DMS79 (cell line): ENCODE measurements around the gene PRKCE.
"Not testable (repeated sequence)": the region's sequence is repeated elsewhere in the genome, so short reads cannot be mapped to it uniquely, and the experiment has no call there.

Experiments used
- DNase-seq: peaks from one replicate; lab custom pipeline; 2025; lab: John Stamatoyannopoulos, UW

Gene PRKCE

DNA sequence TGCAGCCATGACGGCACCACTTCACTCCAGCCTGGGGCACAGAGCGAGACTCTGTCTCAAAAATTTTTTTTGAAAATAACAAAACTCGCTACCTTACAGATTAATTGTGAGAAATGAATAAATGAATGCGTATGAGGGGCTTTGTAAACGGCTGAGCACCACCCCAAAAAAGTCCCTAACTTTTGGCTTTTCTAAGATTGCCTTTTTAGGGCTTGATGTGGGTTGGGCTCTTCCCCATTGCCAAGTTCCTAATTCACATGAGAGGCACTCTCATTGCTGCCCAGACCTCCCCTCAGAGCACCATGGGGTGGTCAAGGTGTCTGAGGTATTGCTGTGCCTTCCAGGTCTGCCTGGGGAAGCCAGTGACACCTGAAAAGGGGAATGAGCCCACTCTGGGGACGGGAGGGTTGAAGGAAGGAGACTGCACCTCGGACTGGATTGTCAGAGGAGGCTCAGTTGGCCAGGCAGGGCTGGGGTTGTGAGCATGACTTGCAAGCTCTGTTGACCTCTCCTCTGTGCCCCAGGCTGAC is 186.4 kb downstream of the PRKCE start:
- no peak for DNase-seq

DNA sequence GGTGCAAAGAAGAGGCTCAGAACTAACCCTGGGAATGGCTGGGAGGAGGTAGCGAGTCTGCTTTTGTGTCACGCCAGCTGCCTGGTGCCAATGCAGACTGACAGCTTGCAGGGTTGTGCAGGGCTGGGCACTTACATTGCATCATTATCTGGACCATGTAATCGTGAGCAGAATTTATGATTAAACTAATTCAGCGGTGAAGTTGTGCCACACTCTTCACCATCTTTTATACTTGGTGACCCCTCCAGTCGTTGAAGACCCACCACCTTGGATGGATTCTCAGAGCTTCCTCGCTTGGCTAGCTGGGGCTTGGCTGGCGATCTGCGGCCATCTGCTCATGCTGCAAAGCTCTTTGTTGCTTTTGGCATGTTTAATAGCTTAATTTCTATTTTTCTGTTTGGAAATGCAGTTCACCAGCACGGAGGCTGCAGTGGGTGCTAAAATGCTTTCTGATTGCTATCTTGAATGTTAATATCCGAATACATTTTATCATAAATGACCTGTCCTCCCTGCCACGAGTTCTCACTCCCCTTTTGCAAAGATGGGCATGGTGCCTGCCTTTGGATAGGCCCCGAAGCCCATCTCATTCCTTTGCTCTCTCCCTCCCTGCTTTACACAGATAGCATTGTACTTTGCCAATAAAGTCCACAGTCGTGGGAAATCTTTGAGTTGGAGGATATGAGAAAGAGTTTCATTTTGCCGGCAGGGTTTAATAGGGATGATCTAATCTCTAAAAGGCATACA is 188.2 kb downstream of the PRKCE start:
- no peak for DNase-seq

DNA sequence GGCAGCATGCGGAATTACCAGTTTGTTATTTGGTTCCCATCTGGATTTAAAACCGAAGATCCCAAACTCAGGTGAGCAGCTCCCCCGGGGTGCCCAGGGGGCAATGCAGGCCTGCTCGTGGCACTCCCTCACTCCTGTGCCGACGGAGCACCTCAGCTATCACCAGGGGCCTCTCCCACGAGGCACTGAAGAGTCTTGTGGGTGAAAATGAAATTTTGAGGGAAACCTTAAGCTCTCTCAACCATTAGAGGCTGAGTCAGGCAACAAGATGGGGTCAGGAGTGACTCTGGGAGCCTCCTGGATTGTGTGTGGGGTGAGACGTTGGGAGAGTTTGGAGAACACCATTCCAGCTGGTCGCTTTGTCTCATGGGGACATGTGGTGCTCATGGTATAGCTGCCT is 189.0 kb downstream of the PRKCE start:
- DNase-seq: no peak

DNA sequence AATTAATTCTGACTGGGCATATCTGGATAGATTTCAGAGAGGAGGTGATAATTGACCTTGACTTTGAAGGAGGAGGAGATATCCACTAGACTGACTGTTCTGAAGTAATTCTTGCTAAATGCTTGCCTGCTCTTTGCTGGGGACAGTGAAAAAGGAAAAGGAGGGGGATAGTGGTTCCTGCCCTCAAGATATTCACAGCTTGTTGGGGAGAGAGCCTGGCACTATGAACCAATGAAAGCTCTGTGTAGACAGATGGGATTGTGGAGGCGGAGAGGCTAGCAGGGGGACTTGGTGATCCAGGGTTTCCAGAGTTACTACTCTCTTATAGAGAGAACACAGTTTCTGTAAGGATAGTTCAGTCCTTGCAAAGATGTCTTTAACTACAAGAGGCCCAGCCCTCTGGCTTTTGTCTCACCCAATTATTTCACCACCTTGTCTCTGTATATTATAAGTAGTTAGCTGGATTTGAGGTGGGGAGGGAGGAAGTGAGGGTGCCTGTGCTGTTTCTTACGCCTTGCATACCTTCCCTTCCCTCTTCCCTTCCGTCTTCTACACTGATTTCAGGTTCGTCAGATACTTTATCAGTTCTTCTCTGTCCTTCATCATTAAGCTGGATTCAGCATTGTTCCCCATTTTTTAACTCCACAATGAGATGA is 190.4 kb downstream of the PRKCE start:
- DNase-seq: no peak

DNA sequence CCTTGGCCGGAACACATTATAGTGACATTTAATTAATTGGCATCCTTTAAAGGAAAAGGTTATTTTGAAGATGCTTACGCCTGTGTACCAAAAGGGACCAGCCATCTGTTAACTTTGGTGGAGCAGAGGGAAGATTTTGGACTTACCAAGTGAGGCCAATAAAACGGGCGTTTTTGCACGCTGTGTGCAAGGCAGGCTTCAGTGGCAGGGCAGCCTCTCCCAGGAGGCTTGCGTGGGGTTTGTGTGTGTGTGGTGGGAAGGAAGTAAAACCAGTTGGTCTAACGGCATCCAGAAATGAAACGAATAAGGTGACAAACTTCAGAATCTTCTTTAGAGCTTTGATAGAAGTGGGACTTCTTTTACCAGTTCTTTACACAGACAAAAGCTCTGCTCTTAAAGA is 191.7 kb downstream of the PRKCE start:
- DNase-seq: no peak

DNA sequence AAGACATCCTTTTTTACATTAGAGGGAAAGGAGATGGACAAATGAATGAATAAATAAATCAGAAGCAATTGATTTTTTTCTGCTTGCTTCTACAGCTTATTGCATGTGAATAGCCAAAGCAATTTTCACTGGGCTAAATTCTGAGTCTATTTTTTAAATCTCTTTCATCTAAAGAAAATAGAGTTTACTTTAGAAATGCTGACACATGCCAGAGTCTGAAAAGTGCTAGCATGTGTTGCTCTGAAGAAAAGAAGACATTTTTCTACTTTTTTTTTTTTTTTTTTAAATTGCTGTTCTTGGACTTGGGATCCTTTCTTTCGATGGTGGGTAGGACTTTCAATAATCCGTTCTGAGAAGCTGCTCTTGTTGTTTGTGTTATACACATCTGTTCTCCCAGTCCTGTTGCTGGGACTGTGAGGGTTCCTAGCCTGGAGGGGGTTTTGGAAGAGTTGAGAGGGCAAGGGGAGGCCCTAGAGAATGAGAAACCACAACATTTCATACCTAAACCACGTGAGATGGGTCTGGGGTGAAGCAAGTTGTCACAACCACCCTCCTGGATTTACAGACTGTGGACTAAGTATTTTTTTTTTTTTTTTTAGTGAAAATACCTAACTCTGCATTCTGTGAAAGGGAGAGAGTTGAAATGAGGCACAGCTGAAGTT is 193.5 kb downstream of the PRKCE start:
- DNase-seq: no peak

DNA sequence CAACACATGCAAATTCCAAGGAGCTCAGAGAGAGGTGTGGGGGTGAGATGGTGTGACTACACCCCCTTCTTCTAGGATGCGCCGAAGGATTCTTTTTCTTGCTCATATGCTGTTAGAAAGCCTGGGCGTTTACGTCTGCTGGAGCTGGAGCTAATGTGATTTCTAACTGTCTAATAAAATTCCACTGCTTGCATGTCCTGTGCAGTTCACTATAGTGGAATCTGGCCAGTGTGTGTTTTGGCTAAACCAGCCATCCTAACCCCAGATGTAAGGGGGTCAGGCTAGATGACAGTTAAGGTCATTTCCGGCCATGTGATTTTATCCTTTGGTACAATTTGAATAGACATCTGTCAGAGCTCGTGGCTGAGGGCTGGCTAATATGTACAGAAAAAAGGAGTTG is 194.1 kb downstream of the PRKCE start:
- DNase-seq: no peak

DNA sequence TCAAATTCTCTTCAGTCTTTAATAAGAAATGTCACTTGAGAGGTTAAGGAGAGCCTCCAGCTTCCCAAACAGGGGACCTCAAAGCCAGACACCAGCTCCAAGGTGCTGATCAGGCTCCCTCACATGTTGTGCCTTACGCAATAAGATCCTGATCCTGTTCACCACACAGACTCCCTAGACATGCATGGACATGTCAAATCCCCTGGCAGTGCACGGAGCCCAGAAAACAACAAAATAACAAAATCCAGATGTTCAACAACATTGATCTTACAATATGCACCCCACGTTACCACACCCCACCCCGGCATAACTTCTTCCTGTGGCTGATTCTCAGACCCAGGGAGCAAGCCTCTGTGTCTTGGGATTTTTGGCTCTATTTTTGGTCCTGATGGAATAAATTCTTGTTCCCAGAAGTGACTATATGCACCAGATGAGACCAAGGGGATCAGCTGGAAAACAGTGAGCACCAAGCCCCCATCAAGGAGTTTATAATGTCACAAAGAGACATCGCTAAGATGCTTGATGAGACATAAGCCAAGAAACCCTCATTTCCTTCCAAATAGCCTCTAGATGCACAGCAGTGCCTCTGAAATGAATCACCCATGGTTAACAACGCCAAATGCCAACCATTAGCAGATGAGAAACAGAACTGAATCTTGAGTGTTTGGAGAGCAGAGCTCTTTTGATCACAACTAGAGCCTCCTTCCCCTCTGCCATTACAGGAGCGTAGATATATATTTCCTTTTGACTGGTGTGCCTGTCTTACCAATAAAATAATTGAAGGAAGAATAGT is 198.2 kb downstream of the PRKCE start:
- DNase-seq: no peak

DNA sequence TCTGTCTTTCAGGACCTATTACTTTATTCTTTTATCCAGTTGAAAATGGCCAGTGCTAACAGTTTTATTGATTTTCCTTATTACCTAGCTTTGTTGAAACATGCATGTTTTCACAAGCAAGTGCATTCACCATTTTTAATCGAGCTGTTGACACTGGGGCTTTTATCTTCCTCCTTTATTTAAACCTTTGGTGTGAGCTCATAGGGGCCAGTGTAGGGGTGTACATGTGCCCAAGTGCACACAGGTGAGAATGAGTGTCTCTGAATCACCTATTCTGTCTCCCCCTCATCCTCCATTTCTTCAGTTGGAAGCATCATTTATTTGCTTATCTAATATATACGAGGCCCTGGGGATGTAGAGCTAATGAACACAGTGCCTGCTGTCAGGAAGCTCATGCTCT is 199.1 kb downstream of the PRKCE start:
- DNase-seq: no peak

DNA sequence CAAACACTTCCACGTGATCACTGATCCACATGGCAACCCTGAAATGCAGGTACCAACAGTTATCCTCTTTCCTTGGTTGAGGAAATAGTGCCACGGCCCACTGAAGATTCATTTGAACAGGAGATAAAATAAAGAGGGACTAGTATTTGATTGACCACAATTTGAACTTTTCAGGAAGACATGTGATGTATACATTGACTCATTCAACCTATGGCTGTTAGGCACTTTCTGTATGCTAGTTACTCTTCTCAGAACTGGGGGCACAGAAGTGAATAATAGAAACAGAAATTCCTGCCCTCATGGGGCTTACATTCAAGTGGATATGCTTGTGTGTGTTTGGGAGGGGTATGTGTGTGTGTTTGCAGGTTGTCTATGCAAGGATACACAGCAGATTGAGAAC is 199.6 kb downstream of the PRKCE start:
- no peak for DNase-seq

DNA sequence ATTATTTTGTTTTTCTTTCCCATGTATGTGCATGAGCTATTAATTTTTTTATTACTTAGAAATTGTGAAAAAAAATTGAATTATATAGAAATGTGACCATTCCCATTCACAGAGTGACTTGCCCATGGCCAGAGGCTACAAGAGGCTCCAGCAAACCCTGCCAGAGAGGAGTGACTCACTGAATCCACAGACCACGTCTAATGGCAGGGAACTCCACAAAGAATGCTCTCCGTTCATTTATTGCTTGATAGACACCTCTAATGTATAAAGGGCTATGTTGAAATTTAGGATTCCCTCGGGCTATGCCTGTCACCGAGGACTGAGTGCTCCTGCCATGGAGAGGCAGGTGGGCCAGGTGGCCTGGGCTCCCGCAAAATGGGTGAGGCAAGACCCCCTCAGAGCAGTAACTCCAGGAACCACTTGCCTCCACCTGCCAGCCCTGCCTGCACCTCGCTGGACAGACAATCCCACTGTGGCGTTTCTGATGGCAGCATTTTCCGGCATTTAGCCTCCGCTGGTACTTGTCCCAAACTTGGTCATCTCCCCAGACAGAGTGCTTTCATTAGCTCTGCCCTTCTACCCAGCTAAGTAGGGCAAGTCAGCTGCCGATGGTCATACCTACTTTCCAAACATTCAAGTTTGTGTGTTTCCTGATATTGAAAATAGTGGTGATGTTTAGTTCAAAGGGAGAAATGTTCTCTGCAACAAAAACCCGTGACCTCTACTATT is 200.3 kb downstream of the PRKCE start:
- peak; percentile 44 for DNase-seq

DNA sequence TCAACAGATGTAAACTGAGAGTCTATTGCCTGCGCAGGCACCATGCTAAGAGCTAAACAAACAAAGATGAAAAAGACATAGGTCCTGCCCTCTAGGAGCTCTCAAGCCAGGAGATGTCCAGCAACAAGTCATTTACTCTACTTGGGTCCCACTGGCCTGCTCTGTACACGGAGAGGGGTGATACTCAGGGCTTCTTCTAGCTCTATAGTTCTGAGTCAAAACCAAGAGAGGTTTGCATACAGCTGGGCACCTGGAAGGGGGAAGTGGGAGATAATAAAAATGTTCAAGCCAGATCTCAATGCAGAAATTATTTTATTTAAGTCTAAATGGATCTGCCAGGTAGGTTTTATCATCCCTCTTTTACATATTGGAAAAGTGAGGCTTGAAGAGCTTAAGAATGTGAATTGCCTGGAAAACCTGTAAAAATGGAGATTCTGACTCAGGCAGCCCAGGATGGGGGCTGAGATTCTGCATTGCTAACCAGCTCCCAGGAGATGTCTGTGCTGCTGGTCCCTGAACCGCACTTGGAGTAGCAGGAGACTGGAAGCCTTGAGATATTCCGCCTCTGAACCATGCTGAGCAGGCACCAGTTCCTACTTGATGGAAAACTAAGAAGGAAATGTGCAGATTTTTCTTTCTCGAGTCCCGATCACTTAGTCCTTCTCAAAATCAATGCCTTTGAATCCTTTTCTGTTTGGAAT is 201.1 kb downstream of the PRKCE start:
- DNase-seq: no peak

DNA sequence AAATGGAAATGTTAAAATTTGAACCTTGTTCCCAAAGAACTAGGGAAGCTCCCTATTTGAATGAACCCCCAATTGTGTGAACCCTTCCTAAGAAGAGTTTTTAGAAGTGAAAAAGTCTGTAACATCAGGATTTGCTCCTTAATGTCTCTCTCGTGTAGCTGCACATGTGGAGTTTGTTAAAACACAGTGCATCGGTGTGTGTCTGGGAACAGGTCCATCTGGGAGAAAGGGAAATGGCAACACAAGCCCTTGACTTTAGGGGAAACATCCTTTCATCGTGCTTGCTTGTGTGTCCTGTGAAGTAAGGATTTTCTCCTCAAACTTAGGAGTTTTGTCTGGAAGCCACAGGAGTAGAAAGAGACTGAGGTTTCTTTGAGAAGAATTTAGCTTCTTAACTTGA is 203.9 kb downstream of the PRKCE start:
- no peak for DNase-seq

DNA sequence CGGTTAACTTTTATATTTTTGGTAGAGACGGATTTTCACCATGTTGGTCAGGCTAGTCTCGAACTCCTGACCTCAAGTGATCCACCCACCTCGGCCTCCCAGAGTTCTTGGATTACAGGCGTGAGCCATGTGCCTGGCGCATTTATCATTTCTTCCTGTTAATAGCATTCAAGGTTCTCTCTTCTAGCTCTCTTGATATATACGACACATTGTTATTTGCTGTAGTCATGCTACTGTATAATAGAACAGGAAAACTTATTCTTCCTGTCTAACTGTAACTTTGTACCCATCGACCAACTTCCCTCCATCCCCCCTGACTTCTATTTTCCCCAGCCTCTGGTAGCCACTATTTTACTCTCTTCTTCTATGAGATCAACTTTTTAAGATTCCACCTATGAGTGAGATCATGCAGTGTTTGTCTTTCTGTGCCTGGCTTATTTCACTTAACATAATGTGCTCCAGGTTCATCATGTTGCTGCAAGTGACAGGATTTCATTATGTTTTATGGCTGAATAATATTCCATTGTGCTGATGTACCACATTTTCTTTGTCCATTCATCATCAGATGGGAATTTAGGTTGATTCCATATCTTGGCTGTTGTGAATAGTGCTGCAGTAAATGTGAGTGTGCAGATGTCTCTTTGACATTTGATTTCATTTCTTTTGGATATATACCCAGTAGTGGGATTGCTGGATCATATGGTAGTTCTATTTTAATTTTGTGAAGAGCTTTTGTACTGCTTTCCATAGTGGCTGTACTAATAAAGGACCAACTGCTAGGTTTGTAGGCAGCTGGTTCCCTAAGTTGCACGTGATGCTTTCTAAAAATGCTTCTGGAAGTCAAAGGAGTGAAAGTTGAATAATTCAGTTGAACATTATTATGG is 205.2 kb downstream of the PRKCE start:
- no peak for DNase-seq

DNA sequence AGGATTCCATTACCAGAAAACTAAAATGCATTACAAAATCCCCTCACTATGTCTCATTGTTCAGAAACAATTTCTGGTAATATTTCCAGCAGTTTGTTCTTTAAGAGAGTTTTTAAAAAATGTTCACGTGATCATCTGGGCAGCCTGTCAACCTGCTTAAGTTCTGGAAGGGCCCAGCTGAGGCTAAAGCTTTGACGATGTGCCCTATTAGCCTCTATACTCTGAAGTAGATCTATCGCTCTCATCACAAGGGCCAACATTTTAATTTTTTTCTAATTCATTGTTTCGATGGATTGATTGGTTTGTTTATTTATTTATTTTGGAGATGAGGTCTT is 205.8 kb downstream of the PRKCE start:
- DNase-seq: no peak

DNA sequence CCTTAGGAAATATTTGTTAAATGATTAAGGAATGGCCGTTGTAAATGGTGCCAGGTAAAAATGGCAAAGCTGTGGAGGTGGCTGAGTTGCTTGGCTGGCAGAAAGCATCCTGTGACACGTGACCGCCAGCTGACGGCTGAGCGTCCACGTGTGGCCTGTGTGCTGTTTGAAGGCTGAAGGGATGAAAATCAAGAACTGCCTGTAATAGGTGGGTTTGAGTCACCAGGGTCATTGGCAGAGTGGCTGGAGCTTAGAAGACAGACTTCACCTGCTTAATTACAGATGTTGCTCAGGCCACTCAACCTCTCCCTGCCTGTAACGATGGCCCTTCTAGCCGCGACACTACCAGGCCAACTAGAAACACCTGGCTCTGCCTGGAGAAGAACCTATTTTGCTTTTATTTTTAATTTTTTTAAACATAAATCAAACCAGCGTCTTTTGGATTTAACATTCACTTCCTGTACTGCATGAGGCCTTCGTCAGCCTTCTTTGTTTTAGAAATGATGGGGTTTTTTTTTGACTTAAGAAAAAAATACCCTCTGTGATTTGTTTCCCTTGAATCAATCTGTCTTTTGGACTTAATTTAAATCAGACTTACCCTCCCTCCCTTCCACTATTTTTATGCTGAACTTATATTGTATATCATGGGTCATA is 206.5 kb downstream of the PRKCE start:
- DNase-seq: no peak

DNA sequence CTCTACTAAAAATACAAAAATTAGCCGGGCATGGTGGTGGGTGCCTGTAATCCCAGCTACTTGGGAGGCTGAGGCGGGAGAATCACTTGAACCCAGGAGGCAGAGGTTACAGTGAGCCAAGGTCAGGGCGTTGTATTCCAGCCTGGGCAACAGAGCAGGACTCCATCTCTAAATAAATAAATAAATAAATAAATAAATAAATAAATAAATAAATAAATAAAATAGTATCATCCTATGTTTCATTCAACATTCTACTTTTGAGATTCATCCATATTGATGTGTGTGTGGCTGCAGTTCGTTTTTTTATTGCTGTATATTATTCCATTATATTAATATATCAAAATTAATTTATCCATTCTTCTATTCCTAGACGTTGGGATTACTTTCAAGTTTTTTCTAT is 207.4 kb downstream of the PRKCE start:
- DNase-seq: not testable (repeated sequence)

DNA sequence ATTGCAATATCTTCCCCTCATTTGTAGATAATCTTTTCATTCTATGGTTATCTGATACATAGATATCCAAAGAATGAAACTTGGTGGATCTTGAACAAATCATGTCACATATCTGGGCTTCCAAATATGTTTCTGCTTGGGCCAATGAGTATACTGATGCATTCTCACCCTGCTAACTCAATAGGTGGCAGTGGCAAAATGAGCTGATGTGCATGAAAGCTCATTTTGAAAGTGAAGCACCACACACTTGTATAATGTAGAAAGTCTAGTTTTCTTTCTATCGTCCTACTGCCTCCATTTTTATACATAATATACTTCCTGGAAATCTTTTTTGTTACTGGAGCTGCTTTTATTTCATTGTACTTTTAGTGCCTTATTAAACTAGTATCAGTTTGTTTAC is 208.2 kb downstream of the PRKCE start:
- no peak for DNase-seq
